ENCODE data around the gene IRAK1. TPM values are rescaled to one million over a fixed set of nuclear protein-coding genes. Genes with fewer than 3 reads are reported as not detected.

Gene IRAK1
- total and polyA plus RNA-seq, 12 donors, result 36.9 to 142 (median 88.8) TPM

DNA sequence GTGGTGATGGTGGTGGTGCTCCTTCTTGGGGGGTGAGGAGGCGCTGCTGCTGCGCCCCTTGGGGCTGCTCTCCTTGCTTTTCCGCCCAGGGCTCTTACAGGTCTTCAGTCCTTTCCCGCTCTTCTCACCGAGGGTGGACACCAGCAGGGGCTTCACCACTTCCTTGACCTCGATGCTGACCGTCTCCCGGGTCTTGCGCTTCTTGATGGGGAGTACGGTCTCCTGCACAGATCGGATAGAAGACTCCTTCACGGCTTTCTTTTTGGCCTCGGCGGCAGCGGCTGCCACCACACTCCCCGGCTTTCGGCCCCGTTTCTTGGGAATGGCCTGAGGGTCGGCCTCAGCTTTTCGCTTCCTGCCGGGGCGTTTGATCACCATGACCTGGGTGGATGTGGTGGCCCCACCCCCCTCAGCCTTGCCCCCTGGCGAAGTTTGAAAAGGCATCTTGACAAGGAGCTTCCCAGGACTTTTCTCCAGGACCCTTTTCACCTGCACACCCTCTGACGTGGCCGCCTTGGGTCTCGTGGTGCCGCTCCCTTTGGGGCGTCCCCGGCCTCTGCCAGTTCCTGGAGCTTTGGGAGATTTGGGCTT lies 11.1 kb upstream of the IRAK1 start:
- peaks cover 6 to 11% of the 10 kb centered on the region in 2 donors for H3K4me1 ChIP-seq (replicated peaks in 1 of 2)
- intact Hi-C loops (cut with DNase I), result no loop called here
- 87 to 91% (median 88%) methylated on average over 26 to 29 of the region's 29 CpGs for WGBS, 4 donors
- H3K36me3 ChIP-seq (replicated peaks in 1 of 2), result peaks cover 0 to 25% of the 10 kb centered on the region in 2 donors
- peaks cover 10% of the 10 kb centered on the region for H3K27me3 ChIP-seq
- no peaks in the 10 kb centered on the region for H3K9me3 ChIP-seq (replicated peaks in 1 of 3)
- TF ChIP-seq POLR2A (IDR thresholded peaks at IDR 0.05), result no peak
- TF ChIP-seq, protein P1, sequence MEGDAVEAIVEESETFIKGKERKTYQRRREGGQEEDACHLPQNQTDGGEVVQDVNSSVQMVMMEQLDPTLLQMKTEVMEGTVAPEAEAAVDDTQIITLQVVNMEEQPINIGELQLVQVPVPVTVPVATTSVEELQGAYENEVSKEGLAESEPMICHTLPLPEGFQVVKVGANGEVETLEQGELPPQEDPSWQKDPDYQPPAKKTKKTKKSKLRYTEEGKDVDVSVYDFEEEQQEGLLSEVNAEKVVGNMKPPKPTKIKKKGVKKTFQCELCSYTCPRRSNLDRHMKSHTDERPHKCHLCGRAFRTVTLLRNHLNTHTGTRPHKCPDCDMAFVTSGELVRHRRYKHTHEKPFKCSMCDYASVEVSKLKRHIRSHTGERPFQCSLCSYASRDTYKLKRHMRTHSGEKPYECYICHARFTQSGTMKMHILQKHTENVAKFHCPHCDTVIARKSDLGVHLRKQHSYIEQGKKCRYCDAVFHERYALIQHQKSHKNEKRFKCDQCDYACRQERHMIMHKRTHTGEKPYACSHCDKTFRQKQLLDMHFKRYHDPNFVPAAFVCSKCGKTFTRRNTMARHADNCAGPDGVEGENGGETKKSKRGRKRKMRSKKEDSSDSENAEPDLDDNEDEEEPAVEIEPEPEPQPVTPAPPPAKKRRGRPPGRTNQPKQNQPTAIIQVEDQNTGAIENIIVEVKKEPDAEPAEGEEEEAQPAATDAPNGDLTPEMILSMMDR (IDR thresholded peaks at IDR 0.05), result no peak
- no peak overlapping the region for H3K4me3 ChIP-seq
- no peak for DNase-seq
- no peak overlapping the region for H3K27ac ChIP-seq

DNA sequence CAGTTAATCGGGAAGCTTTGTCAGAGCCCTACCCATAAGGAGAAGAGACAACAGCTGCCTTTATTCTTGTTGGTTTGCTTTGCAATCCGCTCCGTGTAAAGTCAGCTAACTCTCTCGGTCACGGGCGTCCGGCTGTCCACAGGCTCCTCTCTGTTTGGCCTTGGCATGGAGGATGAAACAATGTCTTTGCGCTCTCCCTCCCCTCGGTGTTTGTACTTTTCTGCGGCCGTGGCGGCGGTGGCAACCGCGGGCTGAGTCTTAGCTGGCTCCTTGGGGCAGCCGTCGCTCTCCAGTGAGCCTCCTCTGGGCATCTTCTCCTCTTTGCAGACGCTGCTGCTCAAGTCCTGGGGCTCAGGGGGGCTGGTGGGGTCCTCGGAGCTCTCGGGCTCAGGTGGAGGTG lies 10.6 kb upstream of the IRAK1 start:
- H3K27me3 ChIP-seq, result peaks cover 10% of the 10 kb centered on the region
- peaks cover 6 to 11% of the 10 kb centered on the region in 2 donors for H3K4me1 ChIP-seq (replicated peaks in 1 of 2)
- intact Hi-C loops (cut with DNase I), result no loop called here
- 71 to 84% (median 78%) methylated on average over 5 to 20 of the region's 20 CpGs for WGBS, 4 donors
- H3K9me3 ChIP-seq (replicated peaks in 1 of 3), result no peaks in the 10 kb centered on the region
- TF ChIP-seq POLR2A (IDR thresholded peaks at IDR 0.05), result no peak
- peaks cover 0 to 25% of the 10 kb centered on the region in 2 donors for H3K36me3 ChIP-seq (replicated peaks in 1 of 2)
- peak in 1 of 7 donors; percentile 42 for DNase-seq
- no peak overlapping the region for H3K4me3 ChIP-seq
- H3K27ac ChIP-seq, result no peak overlapping the region

DNA sequence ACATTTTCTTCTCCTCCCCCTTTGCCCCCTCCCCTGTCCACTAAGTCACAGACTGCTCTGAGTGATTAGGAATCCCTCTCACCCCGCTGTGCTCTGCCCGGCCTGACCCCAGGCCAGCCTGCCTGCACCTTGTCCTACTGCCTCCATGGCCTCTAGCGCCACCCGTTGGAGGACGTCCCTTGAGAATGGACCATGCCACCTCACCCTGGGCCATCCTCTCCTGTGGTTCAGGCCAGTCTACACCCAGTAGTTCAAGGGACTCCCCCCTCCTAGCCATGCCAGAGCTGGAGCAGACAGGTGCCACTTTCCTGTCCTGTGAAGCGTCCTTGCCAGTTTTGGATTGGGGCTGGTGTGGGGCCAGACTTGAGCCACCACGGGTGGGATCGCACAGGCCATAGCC lies 9.7 kb upstream of the IRAK1 start:
- H3K9me3 ChIP-seq (replicated peaks in 1 of 3), result no peaks in the 10 kb centered on the region
- H3K27ac ChIP-seq, result peak overlapping the region in 2 of 5 donors; percentile 32 to 34
- H3K36me3 ChIP-seq (replicated peaks in 1 of 2), result peaks cover 0 to 25% of the 10 kb centered on the region in 2 donors
- intact Hi-C loops (cut with DNase I), result no loop called here
- no peak for DNase-seq
- WGBS, 4 donors, result 74 to 80% (median 78%) methylated on average over 2 to 8 of the region's 8 CpGs
- peaks cover 6 to 11% of the 10 kb centered on the region in 2 donors for H3K4me1 ChIP-seq (replicated peaks in 1 of 2)
- no peak for TF ChIP-seq POLR2A (IDR thresholded peaks at IDR 0.05)
- TF ChIP-seq, protein P1 (IDR thresholded peaks at IDR 0.05), result no peak
- peaks cover 10% of the 10 kb centered on the region for H3K27me3 ChIP-seq
- H3K4me3 ChIP-seq, result no peak overlapping the region

DNA sequence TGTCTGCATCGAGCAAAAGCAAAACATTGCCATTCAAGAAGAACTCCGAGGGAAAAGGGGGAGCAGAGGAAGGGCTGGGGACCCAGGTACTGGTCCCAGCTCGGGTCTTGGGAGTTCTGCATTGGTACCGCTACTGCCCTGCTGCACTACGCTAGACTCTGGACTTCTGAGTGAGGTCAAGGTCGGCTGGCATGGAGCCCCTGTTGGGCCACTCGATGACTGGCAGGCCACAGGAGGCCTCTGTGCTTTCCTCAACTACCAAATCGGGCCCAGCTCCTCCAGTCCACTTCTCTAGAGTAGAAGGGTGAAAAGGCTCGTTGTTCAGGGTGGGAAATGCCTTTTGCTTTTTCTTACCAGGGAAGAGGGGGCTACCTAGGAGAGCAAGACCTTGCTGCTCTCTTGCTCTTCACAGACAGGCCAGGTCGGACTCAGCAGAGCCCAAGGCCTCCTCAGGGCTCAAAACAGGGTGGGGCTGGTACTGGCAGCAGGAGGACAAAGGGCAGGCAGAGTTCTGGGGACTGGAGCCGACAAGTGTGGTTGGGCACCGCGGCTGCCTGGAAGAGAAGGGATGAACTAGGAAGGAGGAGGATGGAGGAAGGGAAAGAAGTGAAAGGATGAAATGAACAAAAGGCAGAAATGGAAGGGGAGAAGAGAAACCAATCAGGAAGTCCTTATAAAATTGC lies 8.9 kb upstream of the IRAK1 start:
- 51 to 60% (median 55%) methylated on average over 4 to 13 of the region's 13 CpGs for WGBS, 4 donors
- Histone ChIP-seq H3K36me3 (replicated peaks in 1 of 2) (peaks cover 0 to 25% of the 10 kb centered on the region in 2 donors), H3K4me3 (no peak overlapping the region), H3K4me1 (replicated peaks in 1 of 2) (peaks cover 6 to 11% of the 10 kb centered on the region in 2 donors), H3K27me3 (peaks cover 6% of the 10 kb centered on the region), H3K9me3 (replicated peaks in 1 of 3) (no peaks in the 10 kb centered on the region), H3K27ac (peak overlapping the region in 2 of 5 donors; percentile 32 to 34)
- intact Hi-C loops (cut with DNase I), result no loop called here
- no peak for TF ChIP-seq POLR2A (IDR thresholded peaks at IDR 0.05)
- TF ChIP-seq, protein P1 (IDR thresholded peaks at IDR 0.05), result no peak
- peak in 1 of 7 donors; percentile 40 for DNase-seq
